Limb (tissue), 2 donors: Measurements from ENCODE around the gene AP3M1.
"Not testable (repeated sequence)": the region's sequence is repeated elsewhere in the genome, so short reads cannot be mapped to it uniquely, and the experiment has no call there.

Source experiments
- DNase-seq, 2 donors: peaks; one replicate each; pipeline ENCODE4 v3.0.0-alpha.2; 2016; ENCODE audit errors: extremely low spot score in 2 of 2

The AP3M1 gene

GRCh38 chr10:74150204-74150989 is at the start of gene AP3M1:
Gene AP3M1, minus strand, starts transcription at chr10:74150828. Its CDS starts 12,449 bp downstream, at chr10:74138379.
- DNase-seq: peak in 1 of 2 donors; percentile 88

- no peak for DNase-seq
Observed at GRCh38 chr10:74199315-74199714, 48.7 kb upstream of the AP3M1 start.

- DNase-seq: no peak
Observed at GRCh38 chr10:74194999-74195398, 44.4 kb upstream of the AP3M1 start.

GRCh38 chr10:74194545-74194944 is 43.9 kb upstream of the AP3M1 start:
- no peak for DNase-seq

GRCh38 chr10:74190494-74190893 is 39.9 kb upstream of the AP3M1 start:
- DNase-seq: no peak

GRCh38 chr10:74189999-74190421 is 39.4 kb upstream of the AP3M1 start:
- DNase-seq: no peak

- DNase-seq: not testable (repeated sequence)
Observed at GRCh38 chr10:74188617-74189016, 38.0 kb upstream of the AP3M1 start.

- no peak for DNase-seq
Observed at GRCh38 chr10:74187237-74187636, 36.6 kb upstream of the AP3M1 start.

- DNase-seq: no peak
Observed at GRCh38 chr10:74186678-74187077, 36.0 kb upstream of the AP3M1 start.

GRCh38 chr10:74179111-74179710 is 28.6 kb upstream of the AP3M1 start:
- DNase-seq: no peak

- DNase-seq: no peak
Observed at GRCh38 chr10:74178042-74178791, 27.6 kb upstream of the AP3M1 start.

- DNase-seq: no peak
Observed at GRCh38 chr10:74177140-74177677, 26.6 kb upstream of the AP3M1 start.

GRCh38 chr10:74176380-74177139 is 25.9 kb upstream of the AP3M1 start:
- peak; percentile 90 to 94 for DNase-seq

- DNase-seq: no peak
Observed at GRCh38 chr10:74175510-74176379, 25.1 kb upstream of the AP3M1 start.

- DNase-seq: no peak
Observed at GRCh38 chr10:74174521-74174920, 23.9 kb upstream of the AP3M1 start.

- no peak for DNase-seq
Observed at GRCh38 chr10:74171625-74172024, 21.0 kb upstream of the AP3M1 start.

- DNase-seq: no peak
Observed at GRCh38 chr10:74167443-74167842, 16.8 kb upstream of the AP3M1 start.

GRCh38 chr10:74165530-74165901 is 14.9 kb upstream of the AP3M1 start:
- DNase-seq: no peak

- no peak for DNase-seq
Observed at GRCh38 chr10:74164716-74165529, 14.3 kb upstream of the AP3M1 start.
